C4-2B (cell line): ENCODE results near the gene XYLT1.
"Not testable (repeated sequence)": the region's sequence is repeated elsewhere in the genome, so short reads cannot be mapped to it uniquely, and the experiment has no call there.

ENCODE experiments used
- H3K27ac ChIP-seq: fragments of 450-650 bp; 2 replicates; pipeline ENCODE4 v1.5.1; 2017
- CTCF ChIP-seq: fragments of 450-650 bp; conservative IDR thresholded peaks from 2 replicates; pipeline ENCODE4 v1.5.1; 2017; ENCODE audit warnings: mild to moderate bottlenecking
- ZFX ChIP-seq: fragments of 450-650 bp; IDR thresholded peaks from 2 replicates; pipeline ENCODE4 v1.6.1; 2017

Gene XYLT1

GRCh38 chr16:17311333-17312093, 159.2 kb downstream of the XYLT1 start:
- no peak for TF ChIP-seq CTCF
- no peak for TF ChIP-seq ZFX
- no peak overlapping the region for H3K27ac ChIP-seq

GRCh38 chr16:17309510-17309909, 161.2 kb downstream of the XYLT1 start:
- TF ChIP-seq ZFX (no peak), CTCF (no peak)
- H3K27ac ChIP-seq: no peak overlapping the region

GRCh38 chr16:17308186-17308585, 162.6 kb downstream of the XYLT1 start:
- TF ChIP-seq ZFX: no peak
- no peak for TF ChIP-seq CTCF
- no peak overlapping the region for H3K27ac ChIP-seq

- TF ChIP-seq ZFX: no peak
- TF ChIP-seq CTCF: no peak
- H3K27ac ChIP-seq: no peak overlapping the region
Observed at GRCh38 chr16:17307504-17307903, 163.3 kb downstream of the XYLT1 start.

GRCh38 chr16:17306745-17307144, 164.0 kb downstream of the XYLT1 start:
- TF ChIP-seq ZFX (no peak), CTCF (no peak)
- H3K27ac ChIP-seq: no peak overlapping the region

GRCh38 chr16:17306211-17306610, 164.5 kb downstream of the XYLT1 start:
- not testable (repeated sequence) for H3K27ac ChIP-seq

GRCh38 chr16:17305694-17306093, 165.1 kb downstream of the XYLT1 start:
- no peak overlapping the region for H3K27ac ChIP-seq
- TF ChIP-seq CTCF (no peak), ZFX (no peak)
